ENCODE data around the gene FDX1.
A peak's percentile ranks its signal among the peaks of the same experiment; 100 is the strongest.
"Not testable (repeated sequence)": the region's sequence is repeated elsewhere in the genome, so short reads cannot be mapped to it uniquely, and the experiment has no call there.

Gene FDX1, protein sequence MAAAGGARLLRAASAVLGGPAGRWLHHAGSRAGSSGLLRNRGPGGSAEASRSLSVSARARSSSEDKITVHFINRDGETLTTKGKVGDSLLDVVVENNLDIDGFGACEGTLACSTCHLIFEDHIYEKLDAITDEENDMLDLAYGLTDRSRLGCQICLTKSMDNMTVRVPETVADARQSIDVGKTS

GRCh38 chr11:110429731-110430266 is at the start of gene FDX1:
FDX1 (plus strand) TSS chr11:110429948; CDS start chr11:110430121, 173 bp downstream.
- peak; percentile 88 for DNase-seq (ENCODE audit: low spot score)

DNA sequence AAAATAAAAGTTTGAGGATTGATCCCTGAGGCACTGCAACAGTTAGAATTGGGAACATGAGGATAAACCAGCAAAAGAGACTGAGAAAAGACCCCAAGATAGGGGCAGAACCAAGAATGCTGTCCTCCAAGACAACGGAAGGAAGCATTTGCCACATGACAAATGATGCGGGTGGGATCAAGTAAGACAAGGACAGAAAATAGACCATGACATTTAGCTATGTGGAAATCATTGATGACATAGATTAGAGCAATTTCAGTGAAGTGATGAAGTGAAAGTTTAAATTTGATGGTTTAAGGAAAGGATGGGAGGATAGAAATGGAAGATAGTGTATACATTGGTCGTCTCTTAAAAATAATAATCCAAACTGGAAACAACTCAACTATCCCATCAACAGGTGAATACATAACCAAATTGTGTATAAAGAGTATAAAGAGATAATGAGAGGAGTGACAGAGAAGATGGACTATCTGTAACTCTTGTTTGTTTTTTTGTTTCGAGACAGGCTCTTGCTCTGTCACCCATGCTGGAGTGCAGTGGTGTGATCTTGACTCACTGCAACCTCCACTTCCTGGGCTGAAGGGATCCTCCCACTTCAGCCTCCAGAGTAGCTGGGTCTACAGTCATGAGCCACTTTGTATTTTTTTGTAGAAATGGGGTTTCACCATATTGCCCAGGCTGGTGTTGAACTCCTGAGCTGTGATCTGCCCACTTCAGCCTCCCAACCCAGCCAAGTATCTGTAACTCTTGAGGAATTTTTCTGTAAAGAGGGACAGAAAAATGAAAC is 48.7 kb upstream of the FDX1 start:
- DNase-seq (ENCODE audit: low spot score), result no peak

- not testable (repeated sequence) for DNase-seq (ENCODE audit: low spot score)
Observed at GRCh38 chr11:110388231-110388630, 41.5 kb upstream of the FDX1 start.

GRCh38 chr11:110389965-110390364 is 39.8 kb upstream of the FDX1 start:
- DNase-seq (ENCODE audit: low spot score), result no peak

- no peak for DNase-seq (ENCODE audit: low spot score)
Observed at GRCh38 chr11:110392056-110392455, 37.7 kb upstream of the FDX1 start.

DNA sequence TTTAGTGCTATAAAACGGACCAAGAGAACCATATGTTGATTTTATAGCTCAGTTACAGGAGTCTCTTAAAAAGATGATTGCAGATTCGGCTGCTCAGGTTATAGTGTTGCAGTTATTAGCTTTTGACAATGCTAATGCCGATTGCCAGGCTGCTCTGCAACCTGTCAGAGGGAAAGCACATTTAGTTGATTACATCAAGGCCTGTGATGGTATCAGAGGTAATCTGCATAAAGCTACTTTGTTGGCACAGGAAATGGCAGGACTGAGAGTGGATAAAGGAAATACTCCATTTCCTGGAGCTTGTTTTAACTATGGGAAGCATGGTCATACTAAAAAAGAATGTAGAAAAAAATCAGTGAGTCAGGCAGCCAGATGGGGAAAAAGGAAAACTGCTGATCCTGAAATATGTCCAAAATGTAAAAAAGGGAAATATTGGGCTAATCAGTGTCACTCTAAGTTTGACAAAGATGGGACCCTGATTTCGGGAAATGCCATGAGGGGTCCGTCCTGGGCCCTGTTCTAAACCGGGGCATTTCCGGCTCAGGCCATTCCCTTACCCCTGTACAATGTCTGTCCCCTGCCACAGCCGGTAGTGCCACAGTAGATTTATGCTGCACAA is 32.0 kb upstream of the FDX1 start:
- DNase-seq (ENCODE audit: low spot score), result not testable (repeated sequence)

GRCh38 chr11:110403585-110403984 is 26.2 kb upstream of the FDX1 start:
- not testable (repeated sequence) for DNase-seq (ENCODE audit: low spot score)

GRCh38 chr11:110405636-110406035 is 24.1 kb upstream of the FDX1 start:
- not testable (repeated sequence) for DNase-seq (ENCODE audit: low spot score)

DNA sequence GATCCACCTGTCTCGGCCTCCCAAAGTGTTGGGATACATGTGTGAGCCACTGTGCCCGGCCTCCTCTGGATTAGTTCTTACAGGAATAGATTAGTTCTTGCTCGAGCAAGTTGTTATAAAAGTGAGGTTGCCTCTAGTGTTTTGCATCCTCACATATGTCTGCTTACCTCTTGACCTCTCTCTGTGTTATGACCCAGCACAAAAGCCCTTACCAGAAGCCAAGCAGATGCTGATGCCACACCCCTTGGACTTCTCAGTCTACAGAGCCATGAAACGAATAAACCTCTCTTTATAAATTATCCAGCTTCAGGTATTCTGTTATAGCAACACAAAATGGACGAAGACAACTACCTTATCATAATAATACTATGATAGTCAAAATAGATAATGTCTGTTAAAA is 22.4 kb upstream of the FDX1 start:
- no peak for DNase-seq (ENCODE audit: low spot score)

- DNase-seq (ENCODE audit: low spot score), result no peak
Observed at GRCh38 chr11:110409174-110409573, 20.6 kb upstream of the FDX1 start.

DNA sequence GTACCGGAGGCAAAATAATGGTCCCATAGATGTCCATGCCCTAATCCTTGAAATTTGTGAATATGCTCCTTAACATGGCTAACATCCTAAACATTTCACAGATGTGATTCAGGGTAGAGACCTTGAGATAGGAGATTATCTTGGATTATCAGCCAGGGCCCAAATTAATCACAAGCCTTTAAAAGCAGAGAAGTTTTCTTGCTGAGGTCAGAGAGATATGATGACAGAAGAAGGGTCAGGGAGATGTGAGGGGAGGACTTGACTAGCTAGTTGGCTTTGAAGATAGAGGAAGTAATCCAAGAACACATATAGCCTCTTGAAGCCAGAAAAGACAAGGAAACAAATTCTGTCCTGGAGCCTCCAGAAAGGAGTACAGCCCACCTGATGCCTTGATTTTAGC is 19.1 kb upstream of the FDX1 start:
- DNase-seq (ENCODE audit: low spot score), result no peak

- DNase-seq (ENCODE audit: low spot score), result no peak
Observed at GRCh38 chr11:110415081-110415480, 14.7 kb upstream of the FDX1 start.

DNA sequence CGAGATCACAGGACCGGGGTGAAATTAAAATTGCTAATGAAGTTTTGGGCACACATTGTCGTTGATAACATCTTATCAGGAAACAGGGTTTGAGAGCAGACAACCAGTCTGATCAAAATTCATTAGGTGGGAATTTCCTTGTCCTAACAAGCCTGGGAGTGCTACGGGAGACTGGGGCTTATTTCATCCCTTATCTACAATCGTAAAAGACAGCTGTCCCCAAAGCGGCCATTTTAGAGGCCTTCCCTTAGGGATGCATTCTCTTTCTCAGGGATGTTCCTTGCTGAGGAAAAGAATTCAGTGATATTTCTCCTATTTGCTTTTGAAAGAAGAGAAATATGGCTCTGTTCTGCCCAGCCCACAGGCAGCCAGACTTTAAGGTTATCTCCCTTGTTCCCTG is 8.1 kb upstream of the FDX1 start:
- DNase-seq (ENCODE audit: low spot score), result not testable (repeated sequence)

- no peak for DNase-seq (ENCODE audit: low spot score)
Observed at GRCh38 chr11:110422306-110422905, 7.3 kb upstream of the FDX1 start.

GRCh38 chr11:110424775-110425444 is 4.8 kb upstream of the FDX1 start:
- no peak for DNase-seq (ENCODE audit: low spot score)

DNA sequence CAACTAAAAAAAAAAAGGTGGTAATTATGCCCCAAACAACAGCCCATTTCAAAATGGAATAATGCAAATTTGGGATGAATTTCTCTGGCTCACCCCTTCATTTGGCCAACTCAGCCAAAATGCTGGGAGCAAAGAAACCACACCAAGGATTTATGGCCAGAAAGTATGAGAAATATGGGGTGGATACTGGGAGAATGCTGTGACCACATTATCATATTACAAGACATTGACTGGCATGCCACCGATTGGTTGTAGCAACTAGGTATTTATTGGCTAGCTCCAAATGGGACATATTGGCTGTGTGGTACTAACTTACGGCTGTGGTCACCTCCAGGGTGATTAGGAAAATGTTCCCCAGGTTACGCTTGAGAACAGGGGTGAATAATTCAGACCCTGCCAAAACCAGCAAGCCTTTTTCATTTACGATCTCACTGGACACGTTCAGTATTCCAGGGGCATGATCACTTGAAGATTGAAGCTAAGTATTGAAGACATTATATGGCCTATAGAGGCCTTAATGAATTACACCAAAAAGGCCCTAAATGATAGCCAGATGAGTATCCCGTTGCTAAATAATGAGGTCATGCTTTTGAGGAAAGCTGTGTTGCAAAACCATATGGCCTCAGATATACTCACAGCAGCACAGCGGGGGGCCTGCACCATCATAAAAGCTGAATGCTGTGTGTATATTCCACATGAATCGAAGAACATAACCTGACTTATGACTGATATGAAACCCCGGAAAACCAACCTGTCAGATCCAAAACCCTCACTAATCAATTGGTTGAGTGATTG is 3.8 kb upstream of the FDX1 start:
- DNase-seq (ENCODE audit: low spot score), result no peak

DNA sequence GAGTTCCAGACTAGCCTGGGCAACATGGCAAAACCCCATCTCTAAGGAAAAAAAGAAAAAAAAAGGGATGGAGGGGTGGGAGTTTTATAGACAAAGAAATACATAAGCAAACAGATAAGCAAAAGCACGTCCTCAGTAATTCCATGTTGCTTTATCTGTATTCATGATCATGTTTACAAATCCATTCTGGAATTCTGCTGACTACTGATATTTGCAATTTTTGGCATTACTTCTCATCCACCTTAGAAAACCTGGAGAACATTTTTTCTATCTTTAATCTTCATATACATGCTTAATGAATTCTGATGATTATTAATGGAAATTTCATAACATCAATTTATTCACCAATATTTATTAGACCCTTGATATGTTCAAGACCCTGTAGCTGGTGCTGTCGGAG is 1.7 kb upstream of the FDX1 start:
- DNase-seq (ENCODE audit: low spot score), result no peak

GRCh38 chr11:110428956-110429730 is 605 bp upstream of the FDX1 start:
- no peak for DNase-seq (ENCODE audit: low spot score)

DNA sequence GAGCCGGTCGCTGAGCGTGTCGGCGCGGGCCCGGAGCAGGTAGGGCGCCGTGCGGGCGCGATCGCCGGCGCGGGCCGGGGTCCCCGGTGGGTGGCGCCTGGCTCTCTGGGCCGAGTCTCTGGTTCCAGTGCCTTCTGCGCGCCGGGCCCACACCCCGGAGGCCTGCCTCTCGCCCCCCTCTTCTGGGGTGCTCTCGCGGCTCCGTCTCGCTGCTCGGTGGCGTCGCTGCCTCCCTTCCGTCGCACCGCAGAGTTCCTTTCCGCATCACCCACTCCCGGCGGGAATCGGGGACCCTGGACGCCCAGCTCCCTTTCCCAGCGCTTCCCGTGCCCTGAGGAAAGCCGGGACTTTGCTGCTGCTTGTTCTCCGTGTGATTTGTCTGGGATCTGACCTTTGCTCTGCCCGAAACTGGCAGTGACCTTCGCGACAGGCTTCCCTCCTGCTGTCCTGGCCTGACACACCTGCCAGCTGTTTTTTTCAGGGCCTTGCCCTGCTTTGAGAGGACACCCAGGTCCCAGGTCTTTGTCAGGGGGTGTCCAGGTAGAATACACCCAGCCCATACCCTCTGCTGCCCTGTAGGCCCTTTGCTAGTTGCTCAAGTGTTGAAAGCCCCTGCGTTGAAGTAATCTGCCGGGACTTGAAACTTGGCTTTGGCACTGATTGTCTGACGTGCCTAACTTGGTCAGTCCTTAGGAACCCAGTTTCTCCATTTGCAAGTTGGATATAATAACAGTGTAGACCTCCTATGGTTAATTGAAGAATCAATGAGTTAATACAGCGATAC is 711 bp downstream of the FDX1 start:
- DNase-seq (ENCODE audit: low spot score), result peak; percentile 67

Measured in germinal center (tissue), 1 donor.